GM10248 (cell line): ENCODE results near the gene MITF.

ENCODE experiments used
- CTCF ChIA-PET: fragments of 300-600 bp; sonication (Branson Sonifier 250); formaldehyde crosslinking; extraction: SDS; loops from one replicate; lab custom pipeline; 2021; ENCODE audit warnings: antibody characterized with exemption; lab: Yijun Ruan, JAX
- POLR2A ChIA-PET: fragments of 350-650 bp; sonication (Branson Sonifier 250); formaldehyde crosslinking; extraction: SDS; loops from one replicate; lab custom pipeline; 2020; ENCODE audit warnings: antibody characterized with exemption; lab: Yijun Ruan, JAX
- DNase-seq: peaks from one replicate; pipeline ENCODE4 v3.0.0; 2012; ENCODE audit errors: extremely low spot score
- TF ChIP-seq, protein P1 (sequence below): IDR thresholded peaks from 2 replicates; pipeline ENCODE4 v1.5.1; 2012; ENCODE audit warnings: mild to moderate bottlenecking, low read depth; ENCODE audit errors: extremely low read depth, missing control alignments, control extremely low read depth

MITF gene

GRCh38 chr3:69697381-69697780 lies 41.9 kb upstream of the MITF start:
- POLR2A ChIA-PET, result no interaction called here
- CTCF ChIA-PET, result interaction anchor here (1.0 to 2.3 kb wide), 4 partner anchors 9 to 536 kb away, joined by 3 to 6 read pairs (median 4); no protein-coding TSS in a partner anchor
- TF ChIP-seq, protein P1, sequence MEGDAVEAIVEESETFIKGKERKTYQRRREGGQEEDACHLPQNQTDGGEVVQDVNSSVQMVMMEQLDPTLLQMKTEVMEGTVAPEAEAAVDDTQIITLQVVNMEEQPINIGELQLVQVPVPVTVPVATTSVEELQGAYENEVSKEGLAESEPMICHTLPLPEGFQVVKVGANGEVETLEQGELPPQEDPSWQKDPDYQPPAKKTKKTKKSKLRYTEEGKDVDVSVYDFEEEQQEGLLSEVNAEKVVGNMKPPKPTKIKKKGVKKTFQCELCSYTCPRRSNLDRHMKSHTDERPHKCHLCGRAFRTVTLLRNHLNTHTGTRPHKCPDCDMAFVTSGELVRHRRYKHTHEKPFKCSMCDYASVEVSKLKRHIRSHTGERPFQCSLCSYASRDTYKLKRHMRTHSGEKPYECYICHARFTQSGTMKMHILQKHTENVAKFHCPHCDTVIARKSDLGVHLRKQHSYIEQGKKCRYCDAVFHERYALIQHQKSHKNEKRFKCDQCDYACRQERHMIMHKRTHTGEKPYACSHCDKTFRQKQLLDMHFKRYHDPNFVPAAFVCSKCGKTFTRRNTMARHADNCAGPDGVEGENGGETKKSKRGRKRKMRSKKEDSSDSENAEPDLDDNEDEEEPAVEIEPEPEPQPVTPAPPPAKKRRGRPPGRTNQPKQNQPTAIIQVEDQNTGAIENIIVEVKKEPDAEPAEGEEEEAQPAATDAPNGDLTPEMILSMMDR, result no peak

DNA sequence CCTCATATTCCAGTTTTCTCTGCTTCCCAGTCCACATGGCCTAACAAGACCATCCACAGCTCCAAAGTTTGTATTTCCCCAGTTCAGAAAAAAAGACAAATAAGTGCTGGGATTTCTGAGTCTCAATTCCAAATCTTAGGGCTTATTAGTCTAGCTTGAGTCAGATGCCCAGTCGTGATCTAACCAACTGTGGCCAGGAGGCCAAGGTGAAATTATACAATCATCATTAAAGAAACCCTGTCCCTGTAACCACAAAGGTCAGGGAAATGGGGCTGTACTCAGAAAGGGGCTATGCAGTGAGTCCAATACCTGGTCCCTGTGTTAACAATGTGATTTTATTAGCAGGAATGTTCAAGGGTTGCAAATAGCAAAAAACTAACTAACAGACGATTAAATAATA lies 40.5 kb upstream of the MITF start:
- ChIA-PET CTCF (interaction anchor here (0.8 kb wide), 1 partner anchor 26 kb away, joined by 3 read pairs; no protein-coding TSS in a partner anchor), POLR2A (no interaction called here)
- TF ChIP-seq, protein P1, result no peak
- no peak for DNase-seq

More at GRCh38 chr3:69697381-69697780, 41.9 kb upstream of the MITF start:
- DNase-seq, result no peak

DNA sequence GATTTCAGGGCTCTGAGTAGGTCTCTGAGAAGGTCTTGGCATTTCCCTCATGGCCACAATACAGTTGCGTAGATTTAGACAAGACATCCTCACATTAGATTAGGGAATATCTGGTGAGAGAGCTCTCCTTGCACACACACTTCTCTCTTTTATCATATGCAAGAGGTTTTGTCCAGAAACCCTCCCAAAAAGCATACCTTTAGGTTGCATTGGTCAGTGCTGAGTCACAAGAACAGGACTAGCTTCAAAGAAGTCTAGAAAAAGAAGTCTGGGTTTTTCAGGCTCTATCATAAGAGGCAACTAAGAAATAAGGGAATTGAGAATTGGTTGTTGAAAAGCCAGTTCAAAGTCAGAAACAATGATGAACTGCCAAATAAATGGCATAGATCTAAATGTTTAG lies 40.1 kb upstream of the MITF start:
- TF ChIP-seq, protein P1, result no peak
- POLR2A ChIA-PET, result no interaction called here
- no peak for DNase-seq
- CTCF ChIA-PET, result interaction anchor here (0.8 kb wide), 1 partner anchor 26 kb away, joined by 3 read pairs; no protein-coding TSS in a partner anchor

GRCh38 chr3:69700949-69701348 lies 38.3 kb upstream of the MITF start:
- POLR2A ChIA-PET, result no interaction called here

DNA sequence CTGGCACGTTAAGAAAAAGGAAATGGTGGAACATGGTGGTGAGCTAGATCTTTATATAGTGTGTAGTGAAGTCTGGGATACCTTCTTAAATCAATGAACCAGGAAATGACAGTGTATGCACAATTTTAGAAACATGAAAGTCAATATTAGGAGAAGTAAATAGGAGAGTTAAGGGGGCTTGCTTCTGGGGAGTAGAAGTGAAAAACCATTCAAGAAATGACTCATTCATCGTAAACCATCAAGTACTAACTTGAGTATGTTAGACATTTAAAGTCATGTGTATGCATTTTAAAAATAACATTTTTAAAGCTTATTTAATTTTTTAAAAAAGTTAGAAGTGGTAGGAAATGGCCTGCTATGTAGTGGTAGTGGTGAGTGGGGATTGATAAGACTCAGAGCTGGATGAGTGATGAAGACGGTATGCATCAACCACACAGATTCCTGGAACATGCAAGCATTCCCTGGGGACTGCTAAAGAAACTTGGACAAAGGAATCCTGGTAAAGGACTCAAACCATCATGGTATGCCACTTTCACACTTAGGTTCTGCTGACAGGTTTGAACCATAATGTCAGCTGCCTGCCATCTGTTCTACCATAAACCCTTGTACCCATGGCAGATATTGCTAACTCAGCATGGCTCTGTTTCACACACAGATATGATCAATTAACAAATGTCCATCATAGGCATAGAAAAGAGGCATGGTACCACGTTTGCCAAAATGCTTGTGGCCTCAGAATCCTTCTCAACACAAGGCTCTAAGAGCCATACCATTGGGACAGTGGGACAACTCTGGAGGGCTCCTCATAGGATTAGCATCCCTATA lies 28.9 kb upstream of the MITF start:
- ChIA-PET POLR2A (no interaction called here), CTCF (interaction anchor here (0.7 to 1.8 kb wide), 4 partner anchors 8 to 143 kb away, joined by 3 to 6 read pairs (median 4); no protein-coding TSS in a partner anchor)
- TF ChIP-seq, protein P1, result no peak
- DNase-seq, result no peak

More at GRCh38 chr3:69700949-69701348, 38.3 kb upstream of the MITF start:
- TF ChIP-seq, protein P1, result no peak
- CTCF ChIA-PET, result interaction anchor here (1.0 kb wide), 1 partner anchor 40 kb away, joined by 3 read pairs; no protein-coding TSS in a partner anchor
- no peak for DNase-seq

GRCh38 chr3:69712269-69712668 lies 27.0 kb upstream of the MITF start:
- ChIA-PET CTCF (interaction anchor here (1.8 kb wide), 1 partner anchor 21 kb away, joined by 4 read pairs; no protein-coding TSS in a partner anchor), POLR2A (no interaction called here)
- no peak for DNase-seq
- TF ChIP-seq, protein P1, result no peak
